ENCODE data around the gene OR11H1. TPM values are rescaled to one million over a fixed set of nuclear protein-coding genes. Genes with fewer than 3 reads are reported as not detected.
"Not testable (repeated sequence)": the region's sequence is repeated elsewhere in the genome, so short reads cannot be mapped to it uniquely, and the experiment has no call there.

OR11H1 gene, protein sequence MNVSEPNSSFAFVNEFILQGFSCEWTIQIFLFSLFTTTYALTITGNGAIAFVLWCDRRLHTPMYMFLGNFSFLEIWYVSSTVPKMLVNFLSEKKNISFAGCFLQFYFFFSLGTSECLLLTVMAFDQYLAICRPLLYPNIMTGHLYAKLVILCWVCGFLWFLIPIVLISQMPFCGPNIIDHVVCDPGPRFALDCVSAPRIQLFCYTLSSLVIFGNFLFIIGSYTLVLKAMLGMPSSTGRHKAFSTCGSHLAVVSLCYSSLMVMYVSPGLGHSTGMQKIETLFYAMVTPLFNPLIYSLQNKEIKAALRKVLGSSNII
- not detected in 2 replicates for total RNA-seq (2014; rRNA removed; shearing (Covaris generic))

GRCh38 chr22:15527892-15528291 is at the start of gene OR11H1:
OR11H1 (plus strand) TSS chr22:15528192; CDS start chr22:15528192, 0 bp downstream.
- DNase-seq (ENCODE audit: low spot score) = not testable (repeated sequence)

DNA sequence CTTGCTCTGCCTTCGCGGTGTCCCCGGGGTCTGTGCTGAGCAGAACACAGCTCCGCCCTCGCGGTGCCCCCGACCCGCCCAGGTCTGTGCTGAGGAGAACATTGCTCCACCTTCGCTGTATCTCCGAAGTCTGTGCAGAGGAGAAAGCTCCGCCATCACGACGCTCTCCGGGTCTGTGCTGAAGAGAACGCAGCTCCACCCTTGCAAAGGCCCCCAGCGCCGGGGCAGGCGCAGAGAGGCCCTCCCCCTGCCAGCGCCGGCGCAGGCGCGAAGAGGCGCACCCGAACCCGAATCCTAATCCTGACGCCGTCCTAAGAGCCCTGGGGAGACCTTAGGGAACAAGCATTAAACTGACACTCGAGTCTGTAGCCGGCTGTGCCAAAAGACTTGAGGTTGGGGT is 18.0 kb upstream of the OR11H1 start:
- DNase-seq (ENCODE audit: low spot score) = not testable (repeated sequence)

GRCh38 chr22:15515896-15516295 is 12.1 kb upstream of the OR11H1 start:
- not testable (repeated sequence) for DNase-seq (ENCODE audit: low spot score)

- not testable (repeated sequence) for DNase-seq (ENCODE audit: low spot score)
These were observed 25.8 kb downstream of the OR11H1 start for GRCh38 chr22:15553767-15554166.

DNA sequence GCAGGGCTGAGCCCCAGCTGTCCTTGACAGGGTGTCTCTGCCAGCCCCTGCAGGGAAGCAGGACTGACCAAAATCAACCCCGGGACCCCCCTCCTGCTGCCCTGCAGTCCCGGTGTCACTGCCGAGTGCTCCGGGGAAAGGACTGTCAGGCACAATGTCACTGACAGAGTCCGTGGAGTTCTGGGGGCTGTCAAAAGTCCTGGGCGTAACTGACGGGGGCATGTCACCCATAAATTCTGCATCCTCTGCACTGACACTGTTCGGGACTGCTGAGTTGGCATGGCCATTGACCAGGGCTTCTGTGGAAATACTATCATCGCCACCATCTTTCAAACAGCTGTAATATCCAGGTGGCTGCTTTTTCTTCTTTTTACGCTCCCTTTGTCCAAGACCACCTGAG is 35.5 kb downstream of the OR11H1 start:
- not testable (repeated sequence) for DNase-seq (ENCODE audit: low spot score)

DNA sequence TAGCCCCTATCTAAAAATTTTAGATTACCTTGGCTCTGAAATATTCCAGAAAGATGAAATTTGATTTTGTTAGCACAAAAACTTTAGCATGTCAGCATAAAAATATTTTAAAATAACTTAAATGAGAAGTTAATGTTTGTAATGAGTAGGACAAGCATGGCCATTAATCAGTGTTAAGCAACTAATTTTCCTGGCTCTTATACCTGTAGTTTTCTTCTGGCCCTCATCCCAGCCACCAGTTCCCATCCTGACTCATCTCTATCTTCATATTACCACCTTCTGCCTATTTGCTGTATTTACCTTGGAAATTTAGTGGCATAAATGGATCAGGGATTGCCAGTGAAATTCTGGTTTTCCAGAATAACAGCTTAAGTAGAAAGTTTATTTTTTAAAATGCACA is 37.1 kb downstream of the OR11H1 start:
- not testable (repeated sequence) for DNase-seq (ENCODE audit: low spot score)

Other genes with a start within 250 kb of the OR11H1 start
- 0.05 TPM in 1 of 2 replicates, not detected in the other for gene POTEH, start 161.8 kb downstream of the OR11H1 start, total RNA-seq (2014; rRNA removed; shearing (Covaris generic))

Measured in A172 (cell line).